HFFc6 (cell line): ENCODE results near the gene SH3RF3. TPM values are rescaled to one million over a fixed set of nuclear protein-coding genes. Genes with fewer than 3 reads are reported as not detected.
"Not testable (repeated sequence)": the region's sequence is repeated elsewhere in the genome, so short reads cannot be mapped to it uniquely, and the experiment has no call there.

ENCODE experiments used
- DNase-seq: peaks from one replicate; pipeline ENCODE4 v3.0.0-alpha.2; 2018
- H3K27ac Mint-ChIP-seq: 2 replicates; pipeline ENCODE4 v1.8.0; 2020; ENCODE audit warnings: mild to moderate bottlenecking, mixed read lengths
- H3K27me3 Mint-ChIP-seq: 2 replicates; pipeline ENCODE4 v1.8.0; 2021; ENCODE audit warnings: mild to moderate bottlenecking, moderate library complexity, mixed read lengths; ENCODE audit not compliant: insufficient read depth
- H3K36me3 Mint-ChIP-seq: 2 replicates; pipeline ENCODE4 v1.8.0; 2021; ENCODE audit warnings: low read depth, mixed read lengths
- H3K4me1 Mint-ChIP-seq: 2 replicates; pipeline ENCODE4 v1.8.0; 2020; ENCODE audit warnings: low read depth, mixed read lengths
- H3K4me3 Mint-ChIP-seq: 2 replicates; pipeline ENCODE4 v1.8.0; 2020; ENCODE audit warnings: mild to moderate bottlenecking, moderate library complexity, mixed read lengths
- H3K9me3 Mint-ChIP-seq: 2 replicates; pipeline ENCODE4 v1.8.0; 2020; ENCODE audit warnings: mild to moderate bottlenecking, mixed read lengths
- total RNA-seq, 6 experiments: library from RNA; stranded (reverse); fragmentation: NEBNext Ultra II Directional; extraction: Animal tissue kit (Norgen Biotek cat#: 25700); gene quantifications; 2 replicates in 1 of 6; 3 replicates in 5 of 6; pipeline ENCODE4 v1.2.3, GENCODE V29; 2021
- TF ChIP-seq, protein P1 (sequence below): fragments of 200-600 bp; sonication (generic); IDR thresholded peaks from 2 replicates; pipeline ENCODE4 v1.5.0; 2021; ENCODE audit warnings: antibody characterized with exemption, mild to moderate bottlenecking

SH3RF3 gene
- total RNA-seq, 6 experiments from 2014 or later, result 2.4 to 4.4 (median 3.7) TPM

DNA sequence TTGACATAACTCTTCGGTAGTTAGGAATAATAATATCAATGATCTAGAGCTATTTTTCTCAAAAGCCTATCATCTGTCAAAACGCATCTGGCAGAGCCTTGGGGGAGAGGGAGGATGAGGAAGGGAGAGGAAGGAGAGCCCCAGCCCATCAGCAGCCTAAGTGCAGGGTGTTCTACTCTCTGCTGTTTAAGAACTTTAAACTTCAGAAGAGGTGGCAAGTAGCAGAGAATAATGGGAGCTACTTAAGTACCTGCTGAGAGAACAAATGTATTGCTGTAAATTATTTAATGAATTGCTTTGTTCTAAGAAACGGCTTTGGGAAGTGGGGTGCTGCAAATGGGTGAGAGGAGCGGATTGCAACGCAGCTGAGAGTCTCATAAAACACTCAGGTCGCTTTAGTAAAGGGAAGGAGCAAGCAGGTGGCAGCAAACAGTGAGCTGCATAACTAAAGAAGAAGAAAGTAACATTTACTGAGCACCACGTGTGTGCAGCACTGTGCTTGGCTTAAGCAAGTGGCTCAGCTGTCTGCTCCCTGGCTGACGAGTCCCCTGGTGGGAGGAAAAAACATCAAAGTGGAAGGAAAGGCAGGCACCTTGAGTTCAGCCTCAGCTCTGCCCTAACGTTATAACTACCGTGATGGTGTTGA lies 26.3 kb upstream of the SH3RF3 start:
- Mint-ChIP-seq H3K27me3 (peaks cover 26% of the 10 kb centered on the region), H3K4me1 (peaks cover 9% of the 10 kb centered on the region), H3K9me3 (no peaks in the 10 kb centered on the region), H3K27ac (no peak overlapping the region), H3K4me3 (no peak overlapping the region), H3K36me3 (no peaks in the 10 kb centered on the region; the same call in 1 of the 2 replicates)
- DNase-seq, result no peak
- TF ChIP-seq, protein P1, sequence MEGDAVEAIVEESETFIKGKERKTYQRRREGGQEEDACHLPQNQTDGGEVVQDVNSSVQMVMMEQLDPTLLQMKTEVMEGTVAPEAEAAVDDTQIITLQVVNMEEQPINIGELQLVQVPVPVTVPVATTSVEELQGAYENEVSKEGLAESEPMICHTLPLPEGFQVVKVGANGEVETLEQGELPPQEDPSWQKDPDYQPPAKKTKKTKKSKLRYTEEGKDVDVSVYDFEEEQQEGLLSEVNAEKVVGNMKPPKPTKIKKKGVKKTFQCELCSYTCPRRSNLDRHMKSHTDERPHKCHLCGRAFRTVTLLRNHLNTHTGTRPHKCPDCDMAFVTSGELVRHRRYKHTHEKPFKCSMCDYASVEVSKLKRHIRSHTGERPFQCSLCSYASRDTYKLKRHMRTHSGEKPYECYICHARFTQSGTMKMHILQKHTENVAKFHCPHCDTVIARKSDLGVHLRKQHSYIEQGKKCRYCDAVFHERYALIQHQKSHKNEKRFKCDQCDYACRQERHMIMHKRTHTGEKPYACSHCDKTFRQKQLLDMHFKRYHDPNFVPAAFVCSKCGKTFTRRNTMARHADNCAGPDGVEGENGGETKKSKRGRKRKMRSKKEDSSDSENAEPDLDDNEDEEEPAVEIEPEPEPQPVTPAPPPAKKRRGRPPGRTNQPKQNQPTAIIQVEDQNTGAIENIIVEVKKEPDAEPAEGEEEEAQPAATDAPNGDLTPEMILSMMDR, result no peak

- Mint-ChIP-seq H3K27ac (no peak overlapping the region), H3K36me3 (no peaks in the 10 kb centered on the region; the same call in 1 of the 2 replicates), H3K4me1 (peaks cover 5% of the 10 kb centered on the region; the same call in 1 of the 2 replicates), H3K4me3 (no peak overlapping the region), H3K27me3 (peaks cover 29% of the 10 kb centered on the region), H3K9me3 (no peaks in the 10 kb centered on the region)
- DNase-seq, result no peak
- TF ChIP-seq, protein P1, result no peak
These were observed 23.9 kb upstream of the SH3RF3 start for GRCh38 chr2:109105113-109105512.

- Mint-ChIP-seq H3K27ac (no peak overlapping the region), H3K9me3 (no peaks in the 10 kb centered on the region), H3K4me1 (peaks cover 5% of the 10 kb centered on the region; the same call in 1 of the 2 replicates), H3K27me3 (peaks cover 16% of the 10 kb centered on the region), H3K36me3 (no peaks in the 10 kb centered on the region; the same call in 1 of the 2 replicates), H3K4me3 (no peak overlapping the region)
- no peak for DNase-seq
- TF ChIP-seq, protein P1, result no peak
These were observed 20.3 kb upstream of the SH3RF3 start for GRCh38 chr2:109108740-109109139.

- no peaks in the 10 kb centered on the region; the same call in 1 of the 2 replicates for H3K36me3 Mint-ChIP-seq
- peaks cover 18% of the 10 kb centered on the region for H3K27me3 Mint-ChIP-seq
These were observed 19.7 kb upstream of the SH3RF3 start for GRCh38 chr2:109109342-109109741.

DNA sequence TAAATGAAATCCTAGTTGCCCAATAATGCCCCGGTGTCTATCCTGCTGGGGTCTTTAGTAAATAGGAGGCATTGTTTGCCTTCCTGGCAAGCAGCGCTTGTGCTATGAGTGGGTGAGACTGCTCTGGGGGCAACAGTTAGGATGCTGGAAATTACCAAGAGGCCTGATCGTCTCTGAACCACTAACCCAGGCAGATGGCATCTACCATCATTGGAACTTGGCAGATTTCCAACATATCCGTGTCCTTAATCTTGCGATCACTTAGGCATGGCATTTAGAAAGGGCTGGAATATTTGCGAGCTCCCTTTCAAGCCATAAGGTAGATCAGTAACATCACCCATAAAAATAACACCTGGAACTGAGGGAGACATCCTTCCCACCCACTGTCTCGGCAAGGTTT lies 18.8 kb upstream of the SH3RF3 start:
- H3K4me3 Mint-ChIP-seq, result no peak overlapping the region
- H3K36me3 Mint-ChIP-seq, result no peaks in the 10 kb centered on the region; the same call in 1 of the 2 replicates
- peaks cover 5% of the 10 kb centered on the region; the same call in 1 of the 2 replicates for H3K4me1 Mint-ChIP-seq
- TF ChIP-seq, protein P1, result no peak
- no peak for DNase-seq
- no peaks in the 10 kb centered on the region for H3K9me3 Mint-ChIP-seq
- no peak overlapping the region for H3K27ac Mint-ChIP-seq
- H3K27me3 Mint-ChIP-seq, result peaks cover 17% of the 10 kb centered on the region

More at GRCh38 chr2:109109342-109109741, 19.7 kb upstream of the SH3RF3 start:
- no peak for DNase-seq
- TF ChIP-seq, protein P1, result no peak
- Mint-ChIP-seq H3K9me3 (no peaks in the 10 kb centered on the region), H3K4me3 (no peak overlapping the region), H3K27ac (no peak overlapping the region), H3K4me1 (peaks cover 5% of the 10 kb centered on the region; the same call in 1 of the 2 replicates)

DNA sequence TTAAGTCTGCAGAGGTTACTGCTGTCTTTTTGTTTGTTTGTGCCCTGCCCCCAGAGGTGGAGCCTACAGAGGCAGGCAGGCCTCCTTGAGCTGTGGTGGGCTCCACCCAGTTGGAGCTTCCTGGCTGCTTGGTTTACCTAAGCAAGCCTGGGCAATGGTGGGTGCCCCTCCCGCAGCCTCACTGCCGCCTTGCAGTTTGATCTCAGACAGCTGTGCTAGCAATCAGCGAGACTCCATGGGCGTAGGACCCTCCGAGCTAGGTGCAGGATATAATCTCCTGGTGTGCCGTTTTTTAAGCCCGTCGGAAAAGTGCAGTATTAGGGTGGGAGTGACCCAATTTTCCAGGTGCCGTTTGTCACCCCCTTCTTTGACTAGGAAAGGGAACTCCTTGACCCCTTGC lies 11.8 kb upstream of the SH3RF3 start:
- DNase-seq, H3K4me1 Mint-ChIP-seq, H3K27ac Mint-ChIP-seq, H3K4me3 Mint-ChIP-seq, H3K36me3 Mint-ChIP-seq, H3K9me3 Mint-ChIP-seq: not testable (repeated sequence)
- H3K27me3 Mint-ChIP-seq, result peaks cover 38% of the 10 kb centered on the region
